GM13976 (cell line): ENCODE data around the gene ERCC4.

Experiments used
- DNase-seq: peaks from one replicate; pipeline ENCODE4 v3.0.0; 2012; ENCODE audit warnings: low spot score
- in situ Hi-C: fragments of 300-500 bp; cut with MboI; formaldehyde crosslinking; loops from one replicate; pipeline ENCODE4 v1.12.0; 2022; ENCODE audit warnings: low sequenced_read_pairs, mixed read lengths, inconsistent platforms; ENCODE audit not compliant: unreplicated experiment
- TF ChIP-seq, protein P1 (sequence below): IDR thresholded peaks from 2 replicates; pipeline ENCODE4 v1.5.1; 2012; ENCODE audit warnings: borderline replicate concordance, mild to moderate bottlenecking; ENCODE audit not compliant: insufficient read depth; ENCODE audit errors: extremely low read depth, missing control alignments, control extremely low read depth

Gene ERCC4

DNA sequence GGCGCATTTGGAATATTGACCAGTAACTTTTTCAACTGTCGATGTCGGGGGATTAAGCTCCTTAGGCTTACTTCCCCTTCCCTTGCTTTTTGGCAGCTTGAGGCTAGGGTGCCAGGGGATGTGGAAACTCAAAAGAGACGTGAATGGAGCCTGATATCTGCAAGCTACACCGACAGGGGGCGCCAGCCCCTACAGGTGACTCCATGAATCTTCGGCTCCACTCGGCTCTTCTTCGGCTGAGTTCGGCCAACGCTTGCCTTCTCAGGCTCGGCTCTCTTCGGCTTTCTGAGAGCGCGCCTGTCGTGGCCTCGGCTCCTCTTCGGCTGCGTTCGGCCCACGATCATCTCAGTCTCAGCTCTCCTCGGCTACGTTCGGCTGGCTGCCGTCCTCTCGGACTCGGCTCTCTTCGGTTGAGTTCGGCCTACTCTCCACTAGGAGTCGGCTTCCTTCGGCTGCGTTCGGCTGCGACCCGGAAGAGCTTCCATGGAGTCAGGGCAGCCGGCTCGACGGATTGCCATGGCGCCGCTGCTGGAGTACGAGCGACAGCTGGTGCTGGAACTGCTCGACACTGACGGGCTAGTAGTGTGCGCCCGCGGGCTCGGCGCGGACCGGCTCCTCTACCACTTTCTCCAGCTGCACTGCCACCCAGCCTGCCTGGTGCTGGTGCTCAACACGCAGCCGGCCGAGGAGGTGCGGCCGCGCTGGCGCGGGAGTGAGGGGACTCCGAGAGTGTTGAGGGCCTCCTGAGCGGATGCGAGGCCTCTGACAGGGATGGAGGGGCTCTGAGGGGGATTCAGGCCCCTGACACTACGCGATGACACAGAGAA is at the start of gene ERCC4:
Gene ERCC4 (plus strand): TSS at position 472 of the 827 bp plus-strand sequence. CDS start 12 bp downstream, at position 484.
- in situ Hi-C loops: loop anchor here (10.0 kb wide), 1 partner anchor 365 kb away; no protein-coding TSS in a partner anchor
- peak; percentile 99 for DNase-seq
- TF ChIP-seq, protein P1, sequence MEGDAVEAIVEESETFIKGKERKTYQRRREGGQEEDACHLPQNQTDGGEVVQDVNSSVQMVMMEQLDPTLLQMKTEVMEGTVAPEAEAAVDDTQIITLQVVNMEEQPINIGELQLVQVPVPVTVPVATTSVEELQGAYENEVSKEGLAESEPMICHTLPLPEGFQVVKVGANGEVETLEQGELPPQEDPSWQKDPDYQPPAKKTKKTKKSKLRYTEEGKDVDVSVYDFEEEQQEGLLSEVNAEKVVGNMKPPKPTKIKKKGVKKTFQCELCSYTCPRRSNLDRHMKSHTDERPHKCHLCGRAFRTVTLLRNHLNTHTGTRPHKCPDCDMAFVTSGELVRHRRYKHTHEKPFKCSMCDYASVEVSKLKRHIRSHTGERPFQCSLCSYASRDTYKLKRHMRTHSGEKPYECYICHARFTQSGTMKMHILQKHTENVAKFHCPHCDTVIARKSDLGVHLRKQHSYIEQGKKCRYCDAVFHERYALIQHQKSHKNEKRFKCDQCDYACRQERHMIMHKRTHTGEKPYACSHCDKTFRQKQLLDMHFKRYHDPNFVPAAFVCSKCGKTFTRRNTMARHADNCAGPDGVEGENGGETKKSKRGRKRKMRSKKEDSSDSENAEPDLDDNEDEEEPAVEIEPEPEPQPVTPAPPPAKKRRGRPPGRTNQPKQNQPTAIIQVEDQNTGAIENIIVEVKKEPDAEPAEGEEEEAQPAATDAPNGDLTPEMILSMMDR: peak; percentile 90

DNA sequence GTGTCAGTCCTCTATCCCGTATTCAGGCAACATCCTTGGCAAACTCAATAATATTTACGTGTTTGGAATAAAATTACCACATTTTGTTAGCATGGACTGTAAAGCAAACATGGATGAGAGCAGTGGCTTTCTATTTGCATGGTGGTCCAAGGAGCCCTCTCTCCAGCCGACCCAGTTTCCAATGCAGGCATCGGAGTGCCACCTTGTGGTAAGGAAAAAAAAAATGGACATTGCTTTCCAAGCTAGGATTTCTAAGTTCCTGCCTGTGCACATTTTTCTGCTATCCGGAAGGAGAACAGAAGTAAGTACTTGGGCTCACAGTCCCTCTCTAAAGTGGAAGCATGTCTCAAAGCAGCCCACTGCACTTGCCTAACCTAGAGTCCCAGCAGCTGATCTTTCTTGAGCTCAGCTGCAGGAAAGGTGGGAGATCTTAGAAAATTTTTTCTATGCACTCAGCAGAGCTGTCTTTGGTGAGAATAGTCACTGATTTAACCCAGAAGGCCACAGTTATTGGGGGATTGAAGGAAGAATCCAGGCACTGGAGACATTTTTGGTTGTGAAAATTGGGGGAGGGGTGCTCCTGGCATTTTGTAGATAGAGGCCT is 46.0 kb upstream of the ERCC4 start:
- in situ Hi-C loops: no loop called here
- TF ChIP-seq, protein P1: no peak
- no peak for DNase-seq

DNA sequence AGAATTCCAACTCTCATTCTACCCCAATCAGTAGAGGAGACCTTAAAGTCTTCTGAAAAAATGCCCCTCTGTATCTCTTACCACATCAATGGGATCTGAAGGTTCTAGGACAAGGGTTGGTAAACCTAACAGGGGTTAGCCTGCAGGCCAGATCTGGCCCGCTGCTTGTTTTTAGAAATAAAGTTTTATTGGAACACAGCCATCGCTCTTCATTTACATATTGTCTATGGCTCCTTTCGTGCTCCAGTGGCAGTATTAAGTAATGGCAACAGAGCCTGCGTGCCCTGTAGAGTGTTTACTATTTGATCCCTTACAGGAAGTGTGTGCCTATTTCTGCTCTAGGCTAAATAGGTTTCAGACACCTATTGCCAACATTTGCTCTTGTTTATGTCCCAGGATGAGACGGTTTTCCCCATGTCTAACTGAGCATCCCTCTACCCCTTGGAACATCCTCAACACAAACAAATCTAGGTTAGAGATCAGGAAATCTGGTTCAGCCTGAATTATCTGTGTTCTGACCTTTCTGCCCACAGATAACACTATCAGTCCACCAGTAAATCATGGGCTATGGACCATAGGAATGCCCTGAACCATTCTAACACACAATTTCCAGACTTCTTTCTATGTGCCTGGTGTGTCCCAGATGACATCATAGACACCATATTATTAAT is 44.2 kb upstream of the ERCC4 start:
- in situ Hi-C loops: no loop called here
- TF ChIP-seq, protein P1: no peak
- DNase-seq: no peak

DNA sequence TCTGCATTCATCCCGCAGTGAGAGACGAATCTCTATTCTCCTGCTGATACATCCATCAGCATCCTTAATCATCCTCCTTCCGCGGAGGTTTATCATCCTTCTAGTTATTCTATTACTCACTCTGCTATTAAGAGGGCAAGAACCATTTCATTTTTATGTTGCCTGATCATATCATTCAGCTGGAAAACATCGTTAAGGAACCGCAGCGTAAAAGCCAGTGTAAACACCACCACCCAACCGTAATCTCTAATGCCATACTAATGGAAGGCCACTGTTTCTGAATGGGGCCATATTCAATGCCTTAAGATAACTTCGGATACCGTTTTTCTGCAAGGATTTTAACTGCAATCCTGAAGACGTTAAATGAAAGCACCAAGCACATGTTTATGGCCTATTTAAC is 36.7 kb upstream of the ERCC4 start:
- TF ChIP-seq, protein P1: no peak
- DNase-seq: no peak
- in situ Hi-C loops: no loop called here

DNA sequence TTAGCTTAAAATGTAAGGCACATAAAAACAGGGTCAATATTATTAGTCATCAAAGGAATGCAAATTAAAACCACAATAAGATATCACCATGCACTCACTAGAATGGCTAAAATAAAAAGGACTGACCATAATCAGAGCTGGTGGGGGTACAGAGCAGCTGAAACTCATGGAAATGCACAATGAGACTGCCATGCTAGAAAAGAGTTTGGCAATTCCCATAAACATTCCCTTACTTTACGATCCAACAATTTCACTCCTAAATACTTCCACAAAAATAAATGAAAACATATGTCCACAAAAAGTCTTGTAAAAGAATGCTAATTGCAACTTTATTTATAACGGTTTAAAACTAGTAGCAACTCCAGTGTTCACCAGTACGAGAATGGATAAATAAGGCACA is 36.1 kb upstream of the ERCC4 start:
- in situ Hi-C loops: no loop called here
- TF ChIP-seq, protein P1: no peak
- DNase-seq: no peak

DNA sequence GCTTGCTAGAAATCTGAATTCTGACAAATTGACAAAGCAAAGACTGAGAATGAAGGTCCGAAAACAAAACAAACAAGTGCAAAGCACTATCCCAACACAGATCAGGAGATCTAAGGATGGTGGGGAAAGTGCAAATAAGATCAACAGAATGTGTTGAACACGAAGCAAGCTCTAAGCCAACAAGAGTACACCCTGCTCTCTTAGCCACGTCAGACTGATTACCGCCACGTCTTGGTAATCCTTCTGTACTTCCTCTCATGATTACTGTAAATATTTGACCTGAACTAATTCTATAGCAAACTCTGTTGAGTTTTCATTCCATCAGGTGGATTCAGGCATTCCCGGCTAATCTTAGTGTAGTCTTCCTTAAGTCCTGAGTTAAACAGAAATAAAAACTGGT is 34.3 kb upstream of the ERCC4 start:
- in situ Hi-C loops: no loop called here
- no peak for DNase-seq
- TF ChIP-seq, protein P1: no peak
